HepG2 (cell line): ENCODE measurements around the gene ZSWIM6. TPM values are rescaled to one million over a fixed set of nuclear protein-coding genes. Genes with fewer than 3 reads are reported as not detected.

Experiments used
- ARNT ChIP-seq: fragments of 450-650 bp; IDR thresholded peaks from 2 replicates; pipeline ENCODE4 v1.6.1; 2017
- BCL6 ChIP-seq: IDR thresholded peaks from 2 replicates; pipeline ENCODE4 v1.6.1; 2016; ENCODE audit warnings: missing genetic modification reagents, missing compliant biosample characterization
- CEBPG ChIP-seq: IDR thresholded peaks from 2 replicates; pipeline ENCODE4 v1.6.1; 2016
- GATAD2A ChIP-seq: IDR thresholded peaks from 2 replicates; pipeline ENCODE4 v1.6.1; 2016
- HDAC1 ChIP-seq: sonication (generic); formaldehyde crosslinking; IDR thresholded peaks from 2 replicates; pipeline ENCODE4 v1.5.1; 2020; ENCODE audit warnings: mild to moderate bottlenecking, missing genetic modification reagents
- HNF4A ChIP-seq: sonication (generic); formaldehyde crosslinking; IDR thresholded peaks from 2 replicates; pipeline ENCODE4 v1.4.0; 2020; ENCODE audit warnings: missing genetic modification reagents
- HOXD1 ChIP-seq: sonication (generic); formaldehyde crosslinking; IDR thresholded peaks from 2 replicates; pipeline ENCODE4 v1.5.0; 2020; ENCODE audit warnings: missing genetic modification reagents
- KLF13 ChIP-seq: sonication (generic); formaldehyde crosslinking; IDR thresholded peaks from 2 replicates; pipeline ENCODE4 v1.4.0; 2020; ENCODE audit warnings: mild to moderate bottlenecking, missing genetic modification reagents
- MEIS1 ChIP-seq: sonication (generic); formaldehyde crosslinking; IDR thresholded peaks from 2 replicates; pipeline ENCODE4 v1.9.0; 2021; ENCODE audit warnings: mild to moderate bottlenecking, missing genetic modification reagents, moderate library complexity, borderline replicate concordance
- NRL ChIP-seq: sonication (generic); formaldehyde crosslinking; IDR thresholded peaks from 2 replicates; pipeline ENCODE4 v1.5.0; 2020; ENCODE audit warnings: missing genetic modification reagents, mild to moderate bottlenecking, moderate library complexity, borderline replicate concordance
- SETDB1 ChIP-seq: sonication (generic); formaldehyde crosslinking; IDR thresholded peaks from 2 replicates; pipeline ENCODE4 v1.5.1; 2020; ENCODE audit warnings: missing genetic modification reagents, mild to moderate bottlenecking, borderline replicate concordance
- ZBTB21 ChIP-seq: sonication (generic); formaldehyde crosslinking; IDR thresholded peaks from 2 replicates; pipeline ENCODE4 v1.4.0; 2020; ENCODE audit warnings: missing genetic modification reagents
- ZBTB7A ChIP-seq: sonication (generic); formaldehyde crosslinking; IDR thresholded peaks from 2 replicates; pipeline ENCODE4 v1.8.0; 2022; ENCODE audit warnings: mild to moderate bottlenecking, missing genetic modification reagents
- polyA plus RNA-seq, 8 experiments: library from polyadenylated mRNA; depleted of rRNA in 3 of 8; stranded (reverse) in 7 of 8; unstranded in 1 of 8; fragments of >200 nt; fragmentation: Illumina TruSeq in 4 of 8; extraction: Trizol in 4 of 8; gene quantifications; 2 replicates each; pipeline versions ENCODE4 v1.2.1 to v1.2.3, GENCODE V29; 2011 to 2016; ENCODE audit warnings: low read depth in 4 of 8, missing spikeins in 1 of 8, mixed read lengths in 1 of 8; ENCODE audit not compliant: insufficient read depth in 1 of 8
- total RNA-seq, 5 experiments: library from RNA; depleted of rRNA; stranded (reverse); fragments of >200 nt; fragmentation: Illumina TruSeq; extraction: Trizol; gene quantifications; 2 replicates each; pipeline ENCODE4 v1.2.3, GENCODE V29; 2016; ENCODE audit warnings: low read depth in 1 of 5
- TF ChIP-seq, protein P1 (sequence below), 2 experiments: fragments of 450-650 bp in 1 of 2; sonication (generic) in 1 of 2; formaldehyde crosslinking in 1 of 2; IDR thresholded peaks; 2 replicates each; pipeline versions ENCODE4 v1.6.1 to v1.8.0; 2016 to 2022; ENCODE audit warnings: antibody characterized with exemption in 1 of 2, mild to moderate bottlenecking in 1 of 2, missing genetic modification reagents in 1 of 2
- TF ChIP-seq, protein P2 (sequence below): sonication (generic); formaldehyde crosslinking; IDR thresholded peaks from 2 replicates; pipeline ENCODE4 v1.5.0; 2020; ENCODE audit warnings: mild to moderate bottlenecking, missing genetic modification reagents, moderate library complexity
- TF ChIP-seq, protein P3 (sequence below): sonication (generic); formaldehyde crosslinking; IDR thresholded peaks from 2 replicates; pipeline ENCODE4 v1.8.1; 2022; ENCODE audit warnings: low read depth, mild to moderate bottlenecking, missing genetic modification reagents
- TF ChIP-seq, protein P4 (sequence below): sonication (generic); formaldehyde crosslinking; conservative IDR thresholded peaks from 2 replicates; pipeline ENCODE4 v1.4.0; 2020; ENCODE audit warnings: missing genetic modification reagents

ZSWIM6 gene
- total and polyA plus RNA-seq, 2 of the 13 experiments (the other 11 are each of a cell fraction or from before 2014, with no cell fraction given) = 0.82 to 1.9 TPM

DNA sequence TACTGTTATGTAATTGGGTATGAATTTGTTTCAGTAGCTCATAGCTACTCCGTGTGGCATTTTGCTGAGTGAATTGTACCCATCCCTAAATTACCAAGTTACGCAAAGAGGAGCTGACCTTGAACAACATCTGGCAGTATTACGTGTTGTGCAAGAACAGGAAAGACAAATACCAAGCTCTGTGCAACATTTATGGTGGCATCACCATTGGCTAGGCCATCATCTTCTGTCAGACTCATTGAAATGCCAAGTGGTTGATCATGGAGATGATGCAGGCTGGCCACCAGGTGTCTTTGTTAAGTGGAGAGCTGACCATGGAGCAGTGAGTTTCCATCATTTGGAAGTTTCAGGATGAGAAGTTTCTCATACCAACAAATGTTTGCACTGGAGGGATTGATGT, 15.0 kb downstream of the ZSWIM6 start (continued):
- TF ChIP-seq, protein P1, sequence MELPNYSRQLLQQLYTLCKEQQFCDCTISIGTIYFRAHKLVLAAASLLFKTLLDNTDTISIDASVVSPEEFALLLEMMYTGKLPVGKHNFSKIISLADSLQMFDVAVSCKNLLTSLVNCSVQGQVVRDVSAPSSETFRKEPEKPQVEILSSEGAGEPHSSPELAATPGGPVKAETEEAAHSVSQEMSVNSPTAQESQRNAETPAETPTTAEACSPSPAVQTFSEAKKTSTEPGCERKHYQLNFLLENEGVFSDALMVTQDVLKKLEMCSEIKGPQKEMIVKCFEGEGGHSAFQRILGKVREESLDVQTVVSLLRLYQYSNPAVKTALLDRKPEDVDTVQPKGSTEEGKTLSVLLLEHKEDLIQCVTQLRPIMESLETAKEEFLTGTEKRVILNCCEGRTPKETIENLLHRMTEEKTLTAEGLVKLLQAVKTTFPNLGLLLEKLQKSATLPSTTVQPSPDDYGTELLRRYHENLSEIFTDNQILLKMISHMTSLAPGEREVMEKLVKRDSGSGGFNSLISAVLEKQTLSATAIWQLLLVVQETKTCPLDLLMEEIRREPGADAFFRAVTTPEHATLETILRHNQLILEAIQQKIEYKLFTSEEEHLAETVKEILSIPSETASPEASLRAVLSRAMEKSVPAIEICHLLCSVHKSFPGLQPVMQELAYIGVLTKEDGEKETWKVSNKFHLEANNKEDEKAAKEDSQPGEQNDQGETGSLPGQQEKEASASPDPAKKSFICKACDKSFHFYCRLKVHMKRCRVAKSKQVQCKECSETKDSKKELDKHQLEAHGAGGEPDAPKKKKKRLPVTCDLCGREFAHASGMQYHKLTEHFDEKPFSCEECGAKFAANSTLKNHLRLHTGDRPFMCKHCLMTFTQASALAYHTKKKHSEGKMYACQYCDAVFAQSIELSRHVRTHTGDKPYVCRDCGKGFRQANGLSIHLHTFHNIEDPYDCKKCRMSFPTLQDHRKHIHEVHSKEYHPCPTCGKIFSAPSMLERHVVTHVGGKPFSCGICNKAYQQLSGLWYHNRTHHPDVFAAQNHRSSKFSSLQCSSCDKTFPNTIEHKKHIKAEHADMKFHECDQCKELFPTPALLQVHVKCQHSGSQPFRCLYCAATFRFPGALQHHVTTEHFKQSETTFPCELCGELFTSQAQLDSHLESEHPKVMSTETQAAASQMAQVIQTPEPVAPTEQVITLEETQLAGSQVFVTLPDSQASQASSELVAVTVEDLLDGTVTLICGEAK (IDR thresholded peaks at IDR 0.05) = no peak
- TF ChIP-seq, protein P1 (CRISPR knock-in tag; IDR thresholded peaks at IDR 0.05) = no peak
- TF ChIP-seq CEBPG (CRISPR knock-in tag) (peak; percentile 78), KLF13 (CRISPR knock-in tag) (no peak), ZBTB21 (no peak), NRL (CRISPR knock-in tag) (no peak), GATAD2A (CRISPR knock-in tag) (no peak), MEIS1 (CRISPR knock-in tag) (no peak), HNF4A (CRISPR knock-in tag) (0 out of 2 replicates have a peak, but pooled peaks have one; percentile 16), BCL6 (CRISPR knock-in tag) (0 out of 2 replicates have a peak, but pooled peaks have one; percentile 22), HDAC1 (CRISPR knock-in tag) (no peak), ZBTB7A (no peak), HOXD1 (CRISPR knock-in tag) (no peak), SETDB1 (CRISPR knock-in tag) (no peak), ARNT (no peak)
- TF ChIP-seq, protein P2, sequence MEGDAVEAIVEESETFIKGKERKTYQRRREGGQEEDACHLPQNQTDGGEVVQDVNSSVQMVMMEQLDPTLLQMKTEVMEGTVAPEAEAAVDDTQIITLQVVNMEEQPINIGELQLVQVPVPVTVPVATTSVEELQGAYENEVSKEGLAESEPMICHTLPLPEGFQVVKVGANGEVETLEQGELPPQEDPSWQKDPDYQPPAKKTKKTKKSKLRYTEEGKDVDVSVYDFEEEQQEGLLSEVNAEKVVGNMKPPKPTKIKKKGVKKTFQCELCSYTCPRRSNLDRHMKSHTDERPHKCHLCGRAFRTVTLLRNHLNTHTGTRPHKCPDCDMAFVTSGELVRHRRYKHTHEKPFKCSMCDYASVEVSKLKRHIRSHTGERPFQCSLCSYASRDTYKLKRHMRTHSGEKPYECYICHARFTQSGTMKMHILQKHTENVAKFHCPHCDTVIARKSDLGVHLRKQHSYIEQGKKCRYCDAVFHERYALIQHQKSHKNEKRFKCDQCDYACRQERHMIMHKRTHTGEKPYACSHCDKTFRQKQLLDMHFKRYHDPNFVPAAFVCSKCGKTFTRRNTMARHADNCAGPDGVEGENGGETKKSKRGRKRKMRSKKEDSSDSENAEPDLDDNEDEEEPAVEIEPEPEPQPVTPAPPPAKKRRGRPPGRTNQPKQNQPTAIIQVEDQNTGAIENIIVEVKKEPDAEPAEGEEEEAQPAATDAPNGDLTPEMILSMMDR = peak; percentile 3; the same call in 1 of the 2 replicates
- TF ChIP-seq, protein P3, sequence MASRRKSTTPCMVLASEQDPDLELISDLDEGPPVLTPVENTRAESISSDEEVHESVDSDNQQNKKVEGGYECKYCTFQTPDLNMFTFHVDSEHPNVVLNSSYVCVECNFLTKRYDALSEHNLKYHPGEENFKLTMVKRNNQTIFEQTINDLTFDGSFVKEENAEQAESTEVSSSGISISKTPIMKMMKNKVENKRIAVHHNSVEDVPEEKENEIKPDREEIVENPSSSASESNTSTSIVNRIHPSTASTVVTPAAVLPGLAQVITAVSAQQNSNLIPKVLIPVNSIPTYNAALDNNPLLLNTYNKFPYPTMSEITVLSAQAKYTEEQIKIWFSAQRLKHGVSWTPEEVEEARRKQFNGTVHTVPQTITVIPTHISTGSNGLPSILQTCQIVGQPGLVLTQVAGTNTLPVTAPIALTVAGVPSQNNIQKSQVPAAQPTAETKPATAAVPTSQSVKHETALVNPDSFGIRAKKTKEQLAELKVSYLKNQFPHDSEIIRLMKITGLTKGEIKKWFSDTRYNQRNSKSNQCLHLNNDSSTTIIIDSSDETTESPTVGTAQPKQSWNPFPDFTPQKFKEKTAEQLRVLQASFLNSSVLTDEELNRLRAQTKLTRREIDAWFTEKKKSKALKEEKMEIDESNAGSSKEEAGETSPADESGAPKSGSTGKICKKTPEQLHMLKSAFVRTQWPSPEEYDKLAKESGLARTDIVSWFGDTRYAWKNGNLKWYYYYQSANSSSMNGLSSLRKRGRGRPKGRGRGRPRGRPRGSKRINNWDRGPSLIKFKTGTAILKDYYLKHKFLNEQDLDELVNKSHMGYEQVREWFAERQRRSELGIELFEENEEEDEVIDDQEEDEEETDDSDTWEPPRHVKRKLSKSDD (CRISPR knock-in tag) = no peak
- TF ChIP-seq, protein P4, sequence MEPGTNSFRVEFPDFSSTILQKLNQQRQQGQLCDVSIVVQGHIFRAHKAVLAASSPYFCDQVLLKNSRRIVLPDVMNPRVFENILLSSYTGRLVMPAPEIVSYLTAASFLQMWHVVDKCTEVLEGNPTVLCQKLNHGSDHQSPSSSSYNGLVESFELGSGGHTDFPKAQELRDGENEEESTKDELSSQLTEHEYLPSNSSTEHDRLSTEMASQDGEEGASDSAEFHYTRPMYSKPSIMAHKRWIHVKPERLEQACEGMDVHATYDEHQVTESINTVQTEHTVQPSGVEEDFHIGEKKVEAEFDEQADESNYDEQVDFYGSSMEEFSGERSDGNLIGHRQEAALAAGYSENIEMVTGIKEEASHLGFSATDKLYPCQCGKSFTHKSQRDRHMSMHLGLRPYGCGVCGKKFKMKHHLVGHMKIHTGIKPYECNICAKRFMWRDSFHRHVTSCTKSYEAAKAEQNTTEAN (CRISPR knock-in tag) = no peak
